Activated naive CD4-positive, alpha-beta T cell treated with anti-CD3 and anti-CD28 coated beads, Interleukin-2, amount 50 U/mL, for 16 hours (primary cell): ENCODE results near the gene MRPL28.
"Not testable (repeated sequence)": the region's sequence is repeated elsewhere in the genome, so short reads cannot be mapped to it uniquely, and the experiment has no call there.

Experiments
- DNase-seq: peaks from one replicate; pipeline ENCODE4 v3.0.0-alpha.2; 2020

The MRPL28 gene

DNA sequence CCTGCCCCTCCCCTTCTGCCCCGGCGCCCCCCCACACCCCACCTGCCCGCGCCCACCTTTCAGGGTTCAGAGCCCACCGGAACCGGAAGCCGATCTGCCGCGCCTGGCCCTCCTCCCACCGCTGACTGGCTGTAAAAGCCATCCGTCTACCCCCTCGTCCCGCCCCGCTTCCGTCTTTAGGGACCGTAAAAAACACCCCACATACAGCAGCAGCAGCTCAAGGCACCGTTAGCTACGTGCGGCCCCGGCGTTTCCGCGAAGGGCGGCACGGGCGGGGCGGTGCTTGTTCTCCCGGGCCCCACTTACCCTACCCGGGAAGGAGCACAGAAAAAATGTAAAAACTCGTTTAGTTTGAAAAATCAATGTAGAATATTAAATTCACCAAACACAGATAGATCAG, at the start of gene MRPL28:
Gene MRPL28 (minus strand): TSS at position 96 of the 400 bp plus-strand sequence. CDS start 320 bp downstream, outside the sequence.
- peak; percentile 94 for DNase-seq

DNA sequence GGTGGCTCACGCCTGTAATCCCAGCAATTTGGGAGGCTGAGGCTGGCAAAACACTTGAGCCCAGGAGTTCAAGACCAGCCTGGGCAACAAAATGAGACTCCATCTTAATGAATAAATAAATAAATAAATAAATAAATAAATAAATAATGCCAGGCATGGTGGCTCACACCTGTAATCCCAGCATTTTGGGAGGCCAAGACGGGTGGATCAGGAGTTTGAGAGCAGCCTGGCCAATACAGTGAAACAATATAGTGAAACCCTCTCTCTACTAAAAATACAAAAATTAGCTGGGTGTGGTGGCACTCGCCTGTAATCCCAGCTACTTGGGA, 44.8 kb upstream of the MRPL28 start:
- not testable (repeated sequence) for DNase-seq

DNA sequence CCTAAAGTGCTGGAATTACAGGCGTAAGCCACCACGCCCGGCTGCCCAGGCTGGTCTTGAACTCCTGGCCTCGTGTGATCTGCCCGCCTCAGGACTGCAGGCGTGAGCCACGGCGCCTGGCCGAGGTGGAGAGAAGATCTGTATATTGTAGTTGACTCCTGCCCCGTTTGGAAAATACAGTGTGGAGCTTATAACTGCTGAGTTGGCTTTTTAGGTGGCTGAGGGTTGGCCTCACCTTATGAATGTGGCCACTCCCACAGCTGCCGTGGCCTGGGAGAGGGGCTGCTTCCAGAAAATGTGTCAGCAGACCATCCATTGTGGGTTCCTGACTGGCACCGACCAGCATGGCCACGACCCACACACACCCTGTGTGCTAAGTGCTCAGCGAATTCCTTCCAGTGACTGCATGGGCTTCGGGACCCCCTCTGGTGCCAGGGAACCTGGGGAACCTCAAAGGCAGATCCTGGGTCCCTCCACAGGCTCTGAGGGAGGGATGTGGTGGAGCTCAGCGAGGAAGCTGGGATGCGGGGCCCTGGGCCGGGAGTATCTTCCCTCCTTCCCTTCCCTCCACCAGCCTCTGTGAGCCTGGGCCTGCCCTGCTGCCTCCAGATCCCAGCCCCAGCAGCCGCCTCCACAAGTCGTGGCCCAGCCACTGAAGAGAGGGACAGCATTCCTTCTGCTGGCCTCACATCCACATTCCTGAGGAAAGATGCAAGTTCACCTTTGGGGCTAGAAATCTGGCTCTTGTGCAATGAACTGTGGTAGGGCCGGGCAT, 44.2 kb upstream of the MRPL28 start:
- no peak for DNase-seq

DNA sequence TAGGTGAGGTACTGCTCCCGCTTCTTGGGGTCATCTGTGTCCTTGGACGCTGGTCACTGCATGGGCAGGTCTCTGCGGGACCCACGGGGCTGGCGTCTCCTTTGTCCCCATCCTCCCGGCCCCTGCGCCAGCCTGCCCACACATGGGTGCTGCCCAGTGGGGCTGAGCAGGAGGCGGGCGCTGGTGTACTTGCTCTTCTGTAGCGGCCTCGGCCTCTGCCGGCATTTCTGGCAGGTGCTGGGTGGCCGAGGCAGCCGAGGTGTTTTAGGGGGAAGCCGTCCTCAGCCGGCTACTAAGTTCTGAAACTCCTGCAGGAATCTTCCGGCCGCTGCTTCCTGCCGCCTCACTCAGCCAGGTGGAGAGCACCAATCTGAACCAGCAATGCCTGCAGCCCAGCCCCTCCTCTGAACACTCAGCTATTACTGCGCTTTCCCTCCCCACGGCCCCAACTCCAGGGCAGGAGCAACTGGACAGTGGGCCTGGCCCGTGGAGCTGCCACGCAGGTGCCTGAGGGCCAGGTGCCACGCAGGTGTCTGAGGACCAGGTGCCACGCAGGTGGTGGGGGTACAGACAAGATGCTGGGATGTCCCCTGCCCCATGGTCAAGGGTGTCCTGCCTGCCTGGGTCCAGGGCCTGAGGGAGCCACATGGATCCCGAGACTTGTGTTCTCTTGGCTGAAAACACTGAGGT, 41.4 kb upstream of the MRPL28 start:
- DNase-seq = no peak

DNA sequence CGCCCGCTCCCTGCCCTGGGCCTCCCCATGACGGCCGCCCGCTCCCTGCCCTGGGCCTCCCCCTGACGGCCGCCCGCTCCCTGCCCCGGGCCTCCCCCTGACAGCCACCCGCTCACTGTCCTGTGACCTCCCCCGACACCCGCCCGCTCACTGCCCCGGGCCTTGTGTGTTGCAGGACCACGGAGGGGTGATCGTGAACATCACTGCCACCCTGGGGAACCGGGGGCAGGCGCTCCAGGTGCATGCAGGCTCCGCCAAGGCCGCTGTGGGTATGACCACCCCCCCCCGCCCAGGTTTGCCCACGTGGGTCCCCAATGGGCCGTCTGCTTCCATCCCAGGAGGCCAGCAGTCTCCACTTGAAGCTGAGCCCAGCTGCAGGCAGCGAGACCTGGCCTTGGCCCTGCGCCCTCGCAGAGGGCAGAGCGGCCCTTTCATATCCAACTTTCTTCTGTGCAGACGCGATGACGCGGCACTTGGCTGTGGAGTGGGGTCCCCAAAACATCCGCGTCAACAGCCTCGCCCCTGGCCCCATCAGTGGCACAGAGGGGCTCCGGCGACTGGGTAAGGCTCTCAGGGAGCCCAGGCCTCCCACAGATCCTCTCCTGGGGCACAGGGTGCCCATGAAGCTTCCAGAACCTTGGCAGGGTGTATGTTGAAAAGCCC, 40.3 kb upstream of the MRPL28 start:
- DNase-seq = no peak

DNA sequence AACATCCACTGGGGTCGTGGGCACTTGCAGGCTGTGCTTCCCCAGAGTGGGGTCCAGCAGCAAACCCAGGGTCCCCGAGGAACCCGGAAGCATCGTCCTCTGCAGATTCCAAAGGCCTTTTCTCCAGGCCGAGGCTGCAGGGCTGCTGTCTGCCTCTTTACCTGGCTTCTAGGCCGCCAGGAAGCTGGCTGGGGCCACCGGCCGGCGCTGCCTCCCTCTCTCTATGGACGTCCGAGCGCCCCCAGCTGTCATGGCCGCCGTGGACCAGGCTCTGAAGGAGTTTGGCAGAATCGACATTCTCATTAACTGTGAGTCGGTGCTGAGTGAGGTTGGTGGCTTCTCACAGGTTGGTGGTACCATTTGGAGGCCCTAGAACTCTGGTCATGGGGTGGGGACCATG, 36.9 kb upstream of the MRPL28 start:
- DNase-seq = no peak

DNA sequence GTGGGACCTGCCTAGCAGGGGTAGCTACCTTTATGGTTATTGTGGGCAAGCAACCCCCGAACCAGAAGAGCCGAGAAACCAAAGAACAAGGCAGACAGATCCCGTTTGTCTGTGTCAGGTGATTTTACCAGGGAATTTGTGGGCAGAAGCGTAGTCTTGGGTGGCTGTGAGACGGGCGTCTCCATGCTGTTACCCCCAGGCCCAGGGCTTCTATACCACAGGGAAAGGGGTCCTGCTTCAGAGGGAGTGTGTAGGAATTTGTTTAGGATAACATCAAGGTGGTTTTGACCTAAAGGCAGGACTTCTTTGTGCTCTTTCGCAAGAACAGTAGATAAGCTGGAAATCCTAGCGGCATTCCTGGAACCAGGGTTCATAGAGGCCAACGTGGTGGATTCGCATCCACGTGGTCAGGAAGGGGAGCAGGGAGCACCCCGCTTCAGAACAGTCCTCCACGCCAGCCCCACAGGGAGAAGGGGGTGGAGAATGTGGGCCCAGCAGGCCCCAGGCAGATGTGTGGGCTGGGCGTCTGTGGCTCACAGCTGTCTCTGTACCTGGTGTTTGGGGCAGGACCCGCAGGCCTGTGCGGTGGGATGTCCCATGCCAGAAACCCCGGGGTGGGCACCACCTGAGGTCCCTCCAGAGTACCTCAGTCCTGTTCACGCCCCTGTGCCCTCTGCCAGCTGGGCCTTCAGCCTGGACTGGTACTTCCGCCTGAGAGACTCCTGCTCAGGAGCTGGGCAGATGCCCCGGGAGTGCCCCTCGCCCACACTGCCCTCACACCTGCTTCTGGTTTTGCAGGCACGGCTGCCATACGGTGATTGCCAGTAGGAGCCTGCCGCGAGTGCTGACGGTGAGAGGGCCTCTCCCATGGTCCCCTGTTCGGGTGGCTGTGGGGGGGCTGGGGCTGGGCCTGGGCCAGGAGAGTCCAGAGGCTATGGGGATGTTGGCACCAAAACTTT, 35.5 kb upstream of the MRPL28 start:
- DNase-seq = no peak

DNA sequence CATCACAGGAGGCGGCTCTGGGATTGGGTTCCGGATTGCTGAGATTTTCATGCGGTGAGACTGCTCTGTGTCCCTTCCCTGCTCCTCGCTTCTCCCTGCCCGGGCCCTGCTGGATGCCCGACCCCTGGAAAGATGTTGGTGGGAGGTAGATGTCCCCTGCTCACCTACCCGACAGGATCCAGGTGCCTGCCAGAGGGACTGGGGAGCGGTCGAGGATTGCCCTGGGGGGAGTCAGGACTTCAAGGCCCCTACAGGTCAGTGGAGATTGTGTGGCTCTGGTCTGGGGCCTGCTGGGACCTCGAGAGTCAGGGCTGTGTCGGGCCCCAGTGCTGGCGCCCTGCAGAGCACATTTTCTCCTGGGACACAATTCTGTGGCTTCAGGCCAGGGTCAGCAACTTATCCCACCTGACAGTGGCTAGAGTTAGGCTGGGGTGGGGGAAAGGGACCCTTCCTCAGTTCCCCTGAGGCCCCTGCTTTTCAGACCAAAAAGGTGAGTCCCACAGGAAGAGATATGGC, 34.7 kb upstream of the MRPL28 start:
- no peak for DNase-seq

DNA sequence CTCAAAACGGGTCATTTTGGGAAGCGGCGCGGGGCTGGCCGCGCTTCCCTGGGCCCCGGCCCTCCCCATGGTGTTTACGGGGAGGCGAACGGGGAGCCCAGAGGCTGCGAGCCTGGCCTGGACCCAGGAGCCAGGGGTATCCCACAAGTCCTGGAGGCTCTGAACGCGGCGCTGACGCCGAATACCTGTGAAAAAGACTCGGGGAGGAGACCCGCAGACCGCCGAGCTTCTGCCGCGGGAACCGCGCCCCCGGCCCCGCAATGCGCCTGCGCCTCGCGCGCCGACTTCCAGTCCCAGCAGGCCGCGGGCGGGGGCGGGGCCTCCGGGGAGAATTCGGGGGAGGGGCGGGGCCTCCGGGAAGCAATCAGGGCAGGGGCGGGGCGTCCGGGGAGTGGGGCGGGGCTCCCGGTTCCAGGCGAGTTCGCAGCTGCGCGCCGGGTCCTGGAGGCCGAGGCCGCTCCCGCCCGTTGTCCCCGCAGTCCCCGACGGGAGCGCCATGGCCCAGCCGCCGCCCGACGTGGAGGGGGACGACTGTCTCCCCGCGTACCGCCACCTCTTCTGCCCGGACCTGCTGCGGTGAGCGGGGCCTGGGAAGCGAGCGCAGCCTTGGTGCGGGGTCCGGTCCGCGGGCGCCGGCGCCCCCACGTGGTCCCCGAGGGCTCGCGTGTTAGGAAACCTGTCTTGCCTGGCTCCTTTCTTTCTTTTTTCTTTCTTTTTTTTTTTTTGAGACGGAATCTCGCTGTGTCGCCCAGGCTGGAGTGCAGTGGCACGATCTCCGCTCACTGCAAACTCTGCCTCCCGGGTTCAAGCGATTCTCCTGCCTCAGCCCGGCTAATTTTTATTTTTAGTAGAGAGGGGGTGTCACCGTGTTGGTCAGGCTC, 31.4 kb upstream of the MRPL28 start, which contains the start of gene DECR2:
Gene DECR2 (plus strand): TSS at position 418 of the 881 bp plus-strand sequence. CDS start 79 bp downstream, at position 497.
- peak; percentile 98 for DNase-seq

DNA sequence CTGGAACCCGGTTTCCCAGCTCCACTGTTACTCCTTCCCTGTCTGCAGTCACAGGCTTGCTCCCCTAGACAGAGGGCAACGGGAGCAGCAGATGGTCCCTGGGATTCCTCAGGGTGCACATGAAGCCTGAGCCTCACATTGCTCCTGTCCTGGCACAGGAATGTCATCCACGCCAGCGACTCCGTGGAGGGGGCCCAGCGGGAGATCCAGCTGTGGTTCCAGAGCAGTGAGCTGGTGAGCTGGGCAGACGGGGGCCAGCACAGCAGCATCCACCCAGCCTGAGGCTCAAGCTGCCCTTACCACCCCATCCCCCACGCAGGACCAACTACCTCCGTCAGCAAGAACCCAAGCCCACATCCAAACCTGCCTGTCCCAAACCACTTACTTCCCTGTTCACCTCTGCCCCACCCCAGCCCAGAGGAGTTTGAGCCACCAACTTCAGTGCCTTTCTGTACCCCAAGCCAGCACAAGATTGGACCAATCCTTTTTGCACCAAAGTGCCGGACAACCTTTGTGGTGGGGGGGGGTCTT, 29.8 kb upstream of the MRPL28 start:
- DNase-seq = no peak

DNA sequence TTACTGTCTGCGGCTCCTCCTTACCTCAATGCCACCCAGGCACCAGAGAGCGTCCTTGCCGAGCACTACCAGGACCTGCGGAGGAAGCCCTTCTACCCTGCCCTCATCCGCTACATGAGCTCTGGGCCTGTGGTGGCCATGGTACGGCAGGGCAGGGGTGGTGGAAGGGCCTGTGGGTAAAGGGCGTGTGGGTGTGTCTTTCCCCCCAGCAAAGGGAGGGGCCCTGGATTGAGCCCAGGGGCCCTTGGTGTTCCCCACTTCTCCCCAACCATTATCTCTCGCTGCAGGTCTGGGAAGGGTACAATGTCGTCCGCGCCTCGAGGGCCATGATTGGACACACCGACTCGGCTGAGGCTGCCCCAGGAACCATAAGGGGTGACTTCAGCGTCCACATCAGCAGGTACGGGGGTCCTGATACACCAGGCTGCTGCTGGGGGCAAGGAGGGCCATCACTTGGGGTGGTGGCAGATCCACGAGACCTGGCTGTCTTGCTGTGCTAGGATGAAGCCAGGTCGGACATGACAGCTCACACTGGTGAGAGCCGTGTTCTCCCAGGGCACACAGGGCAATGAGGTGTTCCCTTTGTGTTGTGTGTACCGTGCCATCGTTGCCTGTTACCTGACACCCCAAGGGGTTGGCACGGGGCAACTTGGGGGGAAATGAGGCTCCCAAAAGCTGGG, 29.1 kb upstream of the MRPL28 start:
- no peak for DNase-seq

DNA sequence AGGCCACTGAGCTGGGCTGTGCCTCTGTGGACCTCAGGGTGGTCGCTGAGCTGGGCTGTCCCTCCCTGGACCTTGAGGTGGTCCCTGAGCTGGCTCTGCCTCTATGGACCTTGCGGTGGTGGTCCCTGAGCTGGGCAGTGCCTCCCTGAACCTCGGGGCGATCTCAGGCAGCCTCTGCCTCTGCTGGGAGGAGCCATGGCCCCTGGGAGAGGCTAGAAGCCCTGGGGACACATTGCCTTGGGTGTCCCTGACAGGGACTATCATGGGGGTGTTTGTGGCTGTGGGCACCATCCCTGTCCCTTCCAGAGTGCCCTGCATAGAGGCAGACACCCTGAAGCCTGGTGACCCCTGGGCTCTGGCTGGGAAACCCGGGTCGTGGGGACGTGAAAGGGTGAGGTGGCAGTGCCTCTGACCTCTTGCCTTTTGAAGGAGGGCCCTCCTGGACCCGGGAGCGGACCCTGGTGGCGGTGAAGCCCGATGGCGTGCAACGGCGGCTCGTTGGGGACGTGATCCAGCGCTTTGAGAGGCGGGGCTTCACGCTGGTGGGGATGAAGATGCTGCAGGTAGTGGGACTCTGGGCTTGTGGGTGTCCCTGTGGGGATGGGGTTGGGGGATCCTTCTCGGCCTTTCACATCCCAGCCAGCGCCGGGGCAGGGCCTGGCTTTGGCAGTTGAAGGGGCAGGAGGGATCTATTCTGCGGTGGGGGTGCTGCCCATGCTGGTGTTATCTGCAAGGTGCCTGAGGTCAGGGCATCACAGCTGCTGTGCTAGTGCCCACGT, 28.4 kb upstream of the MRPL28 start:
- DNase-seq = no peak

DNA sequence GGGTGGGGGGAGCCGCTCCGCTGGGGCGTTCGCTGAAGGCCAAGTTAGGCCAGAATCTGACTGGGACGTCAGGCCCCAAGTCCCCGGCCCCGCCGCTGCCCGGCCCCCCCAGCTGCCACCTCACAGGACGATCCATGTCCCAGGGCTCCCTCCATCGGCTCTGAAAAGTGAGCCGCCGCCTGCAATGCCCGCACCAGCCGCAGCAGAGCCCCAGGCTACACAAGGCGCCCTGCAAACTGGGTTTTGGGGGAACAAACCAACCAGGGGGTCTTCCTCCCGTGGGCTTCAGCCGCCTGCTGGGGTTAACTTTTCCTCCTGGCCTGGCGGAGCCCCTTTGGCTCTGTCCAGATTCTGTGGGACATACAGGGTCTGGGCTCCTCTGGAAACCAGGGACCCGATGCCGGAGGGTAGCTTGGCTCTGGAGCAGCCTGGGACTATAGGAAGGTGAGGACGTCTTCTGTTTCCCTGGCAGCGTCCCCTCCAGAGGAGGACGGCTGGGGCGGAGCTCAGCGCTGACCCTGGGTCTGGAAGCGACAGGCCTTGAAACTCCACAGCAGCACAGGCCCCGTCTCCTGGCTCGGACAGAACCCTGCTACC, 27.5 kb upstream of the MRPL28 start:
- peak; percentile 44 for DNase-seq

DNA sequence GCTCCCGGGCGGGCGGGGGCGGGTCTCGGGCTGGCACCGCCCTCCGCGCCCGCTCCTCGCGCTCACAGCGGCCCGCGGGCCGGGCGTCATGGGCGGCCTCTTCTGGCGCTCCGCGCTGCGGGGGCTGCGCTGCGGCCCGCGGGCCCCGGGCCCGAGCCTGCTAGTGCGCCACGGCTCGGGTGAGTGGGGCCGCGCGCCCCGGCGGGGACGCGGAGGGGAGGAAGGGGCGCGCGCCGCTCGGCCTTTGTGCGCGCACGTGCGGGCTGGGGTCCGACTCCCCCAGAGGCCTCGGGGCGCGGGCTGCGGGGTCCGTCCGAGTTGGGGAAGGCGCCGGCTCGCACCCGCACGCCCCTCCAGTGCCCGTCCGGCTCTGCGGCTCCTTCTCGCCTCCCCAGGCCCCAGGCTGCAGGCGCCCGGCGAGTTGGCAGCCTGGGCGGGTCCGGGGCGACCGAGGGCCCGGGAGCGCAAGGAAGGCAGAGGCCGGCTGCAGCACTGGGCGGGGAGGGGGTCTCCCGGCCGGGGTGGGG, 26.9 kb upstream of the MRPL28 start, which contains the start of gene NME4:
Gene NME4 (plus strand): TSS at position 65 of the 527 bp plus-strand sequence. CDS start 24 bp downstream, at position 89.
- DNase-seq = peak; percentile 35

DNA sequence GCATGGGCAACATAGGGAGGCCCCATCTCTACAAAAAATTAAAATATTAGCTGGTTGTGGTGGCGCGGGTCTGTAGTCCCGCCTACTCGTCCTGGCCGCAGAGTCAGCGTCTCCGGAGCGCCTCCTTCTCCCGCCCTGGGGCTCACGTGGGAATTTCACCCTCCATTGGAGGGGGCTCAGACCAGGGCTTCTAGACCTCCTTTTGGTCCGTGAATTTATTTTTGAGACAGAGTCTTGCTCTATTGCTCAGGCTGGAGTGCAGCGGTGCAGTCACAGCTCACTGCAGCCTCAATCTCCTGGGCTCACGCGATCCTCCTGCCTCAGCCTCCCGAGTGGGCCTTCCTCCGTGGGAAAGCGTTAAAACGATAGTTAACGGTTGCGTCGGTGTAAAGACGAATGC, 26.3 kb upstream of the MRPL28 start:
- DNase-seq = no peak

DNA sequence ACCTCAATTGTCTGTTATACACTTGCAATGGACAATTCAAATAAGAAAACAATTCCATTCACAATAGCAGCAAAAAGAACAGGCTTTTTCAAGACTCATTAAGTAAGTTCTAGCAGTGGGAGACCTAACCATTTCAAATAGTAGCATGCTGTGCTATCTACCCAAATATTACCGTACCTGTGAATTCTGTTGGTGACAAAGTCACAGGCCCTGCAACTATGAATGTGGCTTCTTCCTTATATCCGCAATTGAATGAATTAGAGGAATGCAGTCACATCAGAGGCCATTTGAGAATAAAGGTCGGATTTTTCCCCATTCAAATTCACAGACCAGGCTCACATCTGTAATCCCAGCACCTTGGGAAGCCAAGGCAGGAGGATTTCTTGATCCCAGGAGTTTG, 25.9 kb upstream of the MRPL28 start:
- no peak for DNase-seq

DNA sequence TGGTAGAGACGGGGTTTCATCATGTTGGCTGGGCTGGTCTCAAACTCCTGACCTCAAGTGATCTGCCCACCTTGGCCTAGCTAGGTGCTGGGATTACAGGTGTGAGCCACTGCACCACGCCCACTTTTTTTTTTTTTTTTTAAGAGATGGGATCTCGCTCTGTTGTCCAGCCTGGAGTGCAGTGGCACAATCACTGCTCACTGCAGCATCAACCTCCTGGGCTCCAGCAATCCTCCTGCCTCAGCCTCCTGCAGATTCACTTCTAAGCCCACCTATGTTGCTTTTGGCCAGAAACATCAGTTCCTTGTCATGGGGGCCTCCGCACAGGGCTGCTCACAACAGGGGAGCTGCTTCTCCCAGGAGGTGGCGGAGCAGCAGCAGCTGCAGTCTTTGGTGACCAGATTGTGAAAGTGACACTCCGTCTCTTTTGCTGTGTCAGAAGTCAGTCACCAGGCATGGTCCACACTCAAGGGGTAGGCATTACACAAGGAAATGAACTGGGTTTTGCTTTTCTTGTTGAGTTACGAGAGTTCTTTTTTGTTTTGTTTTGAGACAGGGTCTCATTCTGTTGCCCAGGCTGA, 22.2 kb upstream of the MRPL28 start:
- no peak for DNase-seq

DNA sequence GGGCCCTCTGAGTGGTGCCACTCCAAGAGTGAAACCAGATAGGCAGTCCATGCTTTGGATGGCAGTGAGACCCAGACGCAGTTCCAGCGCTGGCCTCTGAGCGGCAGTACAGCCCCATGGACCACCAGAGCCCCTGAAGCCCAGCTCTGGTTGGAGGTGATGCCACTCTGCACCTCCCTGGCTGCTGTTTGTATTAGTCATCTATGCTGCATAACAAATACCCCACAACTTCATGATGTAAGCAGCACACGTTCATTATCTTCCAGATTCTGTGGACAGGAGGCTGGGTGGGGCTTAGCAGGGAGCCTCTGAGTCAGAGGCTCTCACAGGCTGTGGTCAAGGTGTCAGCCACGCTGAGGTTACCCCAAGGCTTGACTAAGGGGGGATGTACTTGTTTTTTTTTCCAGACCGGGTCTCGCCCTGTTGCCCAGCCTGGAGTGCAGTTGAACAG, 21.6 kb upstream of the MRPL28 start:
- peak; percentile 75 for DNase-seq
